ENCODE data around the gene MRPL44.
"Not testable (repeated sequence)": the region's sequence is repeated elsewhere in the genome, so short reads cannot be mapped to it uniquely, and the experiment has no call there.

Gene MRPL44

GRCh38 chr2:223936862-223937326 is 20.4 kb upstream of the MRPL44 start:
- no peak for FAIRE-seq

DNA sequence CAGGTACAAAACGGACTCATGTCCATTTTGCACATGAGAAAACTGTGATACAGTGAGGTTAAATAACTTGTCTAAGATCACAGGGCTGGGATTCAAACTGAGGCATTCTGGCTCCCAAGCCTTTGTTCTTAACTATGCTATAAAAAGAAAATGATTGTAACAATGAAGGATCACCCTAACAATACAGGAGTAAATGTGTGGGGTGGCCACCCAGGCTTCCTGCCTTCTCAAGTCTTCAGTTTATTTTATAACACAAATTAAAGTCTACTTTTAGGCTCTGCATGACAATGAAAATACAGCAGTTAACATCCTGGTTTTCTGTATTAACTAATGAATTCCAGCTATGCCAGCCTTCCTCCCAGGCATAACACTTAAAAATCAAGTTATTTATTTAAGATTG is 19.7 kb upstream of the MRPL44 start:
- FAIRE-seq, result no peak

GRCh38 chr2:223939438-223939837 is 17.8 kb upstream of the MRPL44 start:
- FAIRE-seq, result not testable (repeated sequence)

DNA sequence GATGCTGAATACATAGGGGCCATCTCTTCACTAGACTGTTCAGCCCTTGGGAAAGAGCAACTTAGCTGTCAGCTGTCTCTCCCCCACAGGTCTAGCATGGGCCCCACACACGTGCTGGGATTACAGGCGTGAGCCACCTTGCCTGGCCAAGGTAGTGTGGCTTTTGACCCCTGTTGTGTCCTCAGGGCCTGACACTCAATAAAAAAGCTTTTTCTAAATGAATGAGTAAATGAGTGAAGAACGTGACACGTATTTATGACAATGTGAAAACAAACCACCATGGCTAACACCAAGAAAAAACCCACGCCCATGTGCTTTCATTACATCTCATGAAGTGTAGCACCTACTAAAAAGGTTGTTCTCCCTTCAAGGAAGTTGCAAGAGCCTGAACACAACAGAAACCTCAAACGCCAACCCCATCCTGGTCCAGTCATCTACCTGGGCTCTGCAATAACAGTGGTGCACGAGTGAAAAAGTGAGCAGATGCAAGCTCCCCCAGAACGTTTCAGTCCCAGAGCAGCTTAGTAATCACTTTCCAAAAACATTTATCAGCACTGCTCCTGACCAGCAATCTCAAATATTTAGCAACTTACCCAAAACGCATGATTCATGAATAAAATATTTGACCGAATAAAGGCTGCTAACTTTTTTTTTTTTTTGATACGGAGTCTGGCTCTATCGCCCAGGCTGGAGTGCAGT is 15.5 kb upstream of the MRPL44 start:
- FAIRE-seq, result no peak

DNA sequence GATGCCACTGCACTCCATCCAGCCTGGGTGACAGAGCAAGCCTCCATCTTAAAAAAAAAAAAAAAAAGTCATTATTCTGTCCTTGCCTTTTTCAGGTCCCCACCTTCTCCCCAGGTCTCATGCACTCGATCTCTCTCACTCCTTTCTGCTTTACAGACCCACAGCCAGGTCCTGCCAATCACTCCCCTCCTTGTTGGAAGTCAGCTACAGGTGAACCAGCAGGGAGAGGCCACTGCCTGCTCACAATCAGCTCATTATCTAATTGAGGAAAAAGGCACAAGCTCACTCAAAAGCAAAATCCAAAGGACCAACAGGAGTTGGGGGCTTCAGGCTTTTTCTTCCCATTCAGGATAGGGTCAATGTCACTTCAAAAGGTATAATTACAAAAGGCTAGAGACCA is 14.1 kb upstream of the MRPL44 start:
- no peak for FAIRE-seq

GRCh38 chr2:223943561-223944008 is 13.7 kb upstream of the MRPL44 start:
- no peak for FAIRE-seq

- FAIRE-seq, result no peak
Measured at GRCh38 chr2:223944166-223944702, 13.0 kb upstream of the MRPL44 start.

DNA sequence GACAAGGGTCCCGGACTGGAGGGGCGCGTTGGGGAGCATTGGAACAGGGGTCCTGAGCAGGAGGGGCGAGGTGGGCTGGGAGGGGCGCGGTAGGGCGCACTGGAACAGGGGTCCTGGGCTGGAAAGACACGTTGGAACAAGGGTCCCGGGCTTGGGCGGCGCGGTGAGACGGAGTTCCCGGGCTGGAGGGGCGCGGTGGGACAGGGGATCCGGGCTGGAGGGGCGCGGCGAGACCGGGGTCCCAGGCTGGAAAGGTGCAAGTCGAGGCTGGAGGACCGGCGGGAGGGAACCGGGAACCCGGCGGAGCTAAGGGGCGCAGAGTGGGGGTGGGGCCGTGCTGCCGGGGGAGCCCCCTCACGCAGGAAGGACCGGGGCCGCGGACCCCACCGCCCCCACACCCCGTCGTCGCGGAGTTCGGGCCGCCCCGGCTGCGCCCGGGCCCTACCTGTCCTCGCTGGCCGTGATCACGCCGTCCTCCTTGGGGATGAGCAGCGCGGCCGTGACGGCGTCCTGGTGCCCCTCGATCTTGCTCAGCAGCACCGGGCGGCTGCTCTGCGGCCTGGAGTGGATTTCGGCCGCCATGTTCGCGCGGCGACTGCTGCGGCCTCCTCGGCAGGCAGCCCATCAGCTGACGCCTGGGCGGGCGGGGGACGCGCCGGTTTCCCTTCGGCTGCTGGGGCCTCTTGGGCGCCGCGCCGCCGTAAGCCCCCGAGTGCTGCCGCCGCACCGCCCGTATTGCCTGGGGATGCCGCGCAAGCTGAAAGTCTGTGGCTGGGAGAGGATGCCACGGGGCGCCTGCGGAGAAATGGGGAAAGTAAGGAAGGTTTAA is 12.3 kb upstream of the MRPL44 start, which contains the start of gene WDFY1:
Gene WDFY1, minus strand, starts transcription at position 633 of the 829 bp plus-strand sequence. Its CDS starts 51 bp downstream, at position 582.
- no peak for FAIRE-seq

DNA sequence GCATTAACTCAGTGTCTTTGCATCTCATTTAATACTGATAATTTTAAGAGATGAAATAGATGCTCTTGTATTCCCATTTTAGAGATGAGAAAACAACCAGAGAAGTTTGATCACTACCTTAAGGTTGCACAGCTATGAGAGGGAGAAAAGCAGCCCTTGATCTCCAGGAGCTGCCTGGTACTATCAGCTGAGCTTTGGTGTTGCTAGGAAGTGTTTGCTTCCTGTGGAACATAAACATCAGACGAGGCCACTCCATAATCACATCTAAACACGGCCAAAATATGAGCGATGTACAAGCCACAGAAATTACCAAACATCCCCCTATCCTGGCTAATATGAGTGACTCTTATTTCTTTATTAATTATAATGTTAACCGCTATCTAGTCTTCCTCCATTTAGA is 11.5 kb upstream of the MRPL44 start:
- FAIRE-seq, result no peak

GRCh38 chr2:223947711-223948205 is 9.5 kb upstream of the MRPL44 start:
- FAIRE-seq, result no peak

GRCh38 chr2:223949241-223949840 is 7.9 kb upstream of the MRPL44 start:
- FAIRE-seq, result no peak

DNA sequence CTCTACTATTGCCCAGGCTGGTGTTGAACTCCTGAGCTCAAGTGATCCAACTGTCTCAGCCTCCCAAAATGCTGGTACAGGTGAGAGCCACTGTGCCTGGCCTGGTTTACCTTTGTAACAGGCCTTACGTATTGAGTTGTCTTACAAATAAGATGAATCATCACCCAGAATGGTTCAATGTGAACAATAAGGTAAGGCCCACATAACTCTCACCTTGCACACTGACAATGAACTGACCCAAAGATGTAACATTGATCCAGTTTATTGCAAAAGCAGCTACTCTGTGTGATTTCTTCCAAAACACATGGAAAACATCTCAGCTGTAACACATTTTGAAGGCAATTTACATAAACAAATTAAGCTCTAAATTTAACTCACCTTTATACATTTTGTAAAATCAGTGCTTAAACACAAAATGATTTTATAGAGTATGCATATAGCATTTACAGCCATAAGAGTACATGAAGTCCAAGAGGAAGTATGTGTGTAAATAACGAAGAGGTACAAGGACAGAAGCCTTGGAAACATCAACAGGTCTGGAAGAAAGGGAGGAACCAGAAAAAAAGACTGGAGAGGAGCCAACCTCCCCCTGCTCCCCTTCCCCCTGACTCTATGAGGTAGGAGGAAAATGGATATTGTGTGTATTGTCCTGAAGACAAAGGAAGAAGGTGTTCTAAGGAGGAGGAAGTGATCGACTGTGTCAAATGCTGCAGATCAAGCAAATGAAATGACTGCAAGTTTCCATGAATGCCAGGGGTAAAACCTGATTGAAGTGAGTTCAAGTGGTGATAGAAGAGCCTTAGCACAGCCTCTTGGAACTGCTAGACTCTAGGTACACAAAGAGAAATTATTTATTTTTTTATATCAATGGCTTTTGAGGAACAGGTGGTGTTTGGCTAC is 6.6 kb upstream of the MRPL44 start:
- FAIRE-seq, result no peak

GRCh38 chr2:223952280-223952968 is 4.8 kb upstream of the MRPL44 start:
- FAIRE-seq, result no peak

DNA sequence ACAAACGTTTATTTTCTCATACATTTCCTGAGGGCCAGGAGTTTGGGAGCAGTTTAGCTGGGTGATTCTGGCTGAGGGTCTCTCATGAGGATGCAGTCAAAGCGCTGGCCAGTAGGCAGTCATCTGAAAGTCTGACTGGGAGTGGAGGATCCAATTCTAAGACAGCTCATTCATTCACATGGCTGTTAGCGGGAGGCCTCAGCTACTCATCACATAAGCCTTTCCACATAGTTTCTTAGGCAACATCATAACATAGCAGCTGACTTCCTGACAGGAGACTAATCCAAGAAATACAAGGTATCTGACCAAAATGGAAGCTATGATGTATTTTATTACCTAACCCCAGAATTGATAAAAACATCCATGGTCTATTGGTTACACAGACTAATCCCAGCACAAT is 2.9 kb upstream of the MRPL44 start:
- no peak for FAIRE-seq

DNA sequence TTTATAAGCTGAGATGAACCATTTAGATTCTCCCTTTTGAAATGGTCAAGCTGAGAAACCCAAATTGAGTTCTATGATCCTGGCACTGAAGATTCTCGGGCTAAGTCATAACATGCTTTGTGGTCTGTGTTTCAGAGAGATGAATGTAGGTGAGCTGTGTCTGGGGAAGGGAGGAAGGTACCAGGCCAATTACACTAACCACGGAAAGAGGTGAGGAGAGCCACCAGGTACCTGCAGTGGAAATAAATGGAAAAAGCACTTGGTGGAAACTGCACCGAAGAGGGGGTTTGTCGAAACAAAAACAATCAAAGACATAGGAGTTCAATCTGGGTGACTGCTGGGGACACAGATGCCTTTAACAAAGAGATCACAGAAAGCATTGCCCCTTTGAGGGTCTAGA is 963 bp upstream of the MRPL44 start:
- FAIRE-seq, result no peak

DNA sequence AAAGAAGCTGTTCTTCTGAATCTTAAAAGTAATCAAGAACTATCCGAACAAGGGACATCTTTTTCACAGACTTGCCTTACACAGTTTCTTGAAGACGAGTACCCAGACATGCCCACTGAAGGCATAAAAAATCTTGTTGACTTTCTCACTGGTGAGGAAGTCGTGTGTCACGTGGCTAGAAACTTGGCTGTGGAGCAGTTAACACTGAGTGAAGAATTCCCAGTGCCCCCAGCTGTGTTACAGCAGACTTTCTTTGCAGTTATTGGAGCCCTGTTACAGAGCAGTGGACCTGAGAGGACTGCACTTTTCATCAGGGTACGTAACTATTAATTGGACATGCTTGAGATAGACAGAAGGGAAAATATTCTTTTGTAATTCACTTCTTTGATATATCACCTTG is 2.4 kb downstream of the MRPL44 start:
- no peak for FAIRE-seq

DNA sequence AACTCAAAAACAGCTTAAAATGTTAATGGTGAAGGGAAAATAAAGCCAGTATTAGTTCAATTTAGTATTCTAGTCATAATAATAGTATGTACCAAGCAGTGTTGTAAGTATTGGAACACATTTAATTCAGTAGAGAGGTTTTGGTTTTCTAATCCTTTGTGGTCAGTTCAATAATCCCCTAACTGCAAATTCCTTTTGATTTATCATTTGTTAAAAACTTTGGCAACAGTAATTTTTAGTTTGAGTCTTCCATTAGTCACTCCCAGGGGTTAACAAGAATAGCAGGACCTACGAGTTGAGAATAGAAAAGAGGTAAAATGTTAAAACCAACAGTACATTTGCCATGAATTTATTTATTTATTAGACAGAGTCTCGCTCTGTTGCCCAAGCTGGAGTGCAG is 10.7 kb downstream of the MRPL44 start:
- no peak for FAIRE-seq

- FAIRE-seq, result no peak
Measured at GRCh38 chr2:223969315-223969714, 12.1 kb downstream of the MRPL44 start.

GRCh38 chr2:223969856-223970255 is 12.6 kb downstream of the MRPL44 start:
- no peak for FAIRE-seq

DNA sequence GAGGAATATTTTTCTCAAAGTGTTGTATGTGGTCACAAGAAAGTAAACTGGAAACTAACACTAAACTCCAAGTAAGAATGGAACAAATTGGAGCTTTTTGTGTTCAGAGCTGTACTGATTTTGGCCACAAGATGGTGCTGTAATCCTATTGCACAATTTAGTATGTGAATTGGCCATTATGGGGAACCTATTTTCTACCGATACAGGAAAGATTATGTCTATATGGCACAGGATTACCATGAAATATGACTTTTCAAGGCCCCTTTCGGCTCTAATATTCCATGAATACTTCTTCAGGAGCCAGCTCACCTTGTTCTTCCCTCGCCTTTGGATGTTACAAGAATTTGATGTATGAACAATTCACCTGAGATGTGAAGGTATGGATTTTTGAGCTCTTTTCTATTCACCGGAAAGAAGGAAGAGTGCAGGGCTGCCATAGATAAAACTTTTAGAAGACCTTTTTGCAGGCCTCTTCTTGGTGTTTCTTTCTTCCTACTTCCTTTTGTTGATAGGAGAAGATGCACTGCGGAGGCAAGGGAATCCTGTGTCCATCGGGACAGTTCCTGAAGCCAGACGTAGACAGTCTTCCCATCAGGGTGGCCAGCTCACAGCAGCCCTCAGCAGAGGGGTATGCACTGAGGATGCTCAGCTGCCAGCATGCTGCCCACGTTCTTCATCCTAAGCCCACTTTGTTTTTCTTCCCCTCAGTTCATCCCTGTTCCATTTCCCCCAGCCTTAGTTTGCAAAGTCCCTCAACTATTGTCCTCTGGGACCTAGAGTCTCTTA is 13.3 kb downstream of the MRPL44 start:
- FAIRE-seq, result peak; percentile 99

DNA sequence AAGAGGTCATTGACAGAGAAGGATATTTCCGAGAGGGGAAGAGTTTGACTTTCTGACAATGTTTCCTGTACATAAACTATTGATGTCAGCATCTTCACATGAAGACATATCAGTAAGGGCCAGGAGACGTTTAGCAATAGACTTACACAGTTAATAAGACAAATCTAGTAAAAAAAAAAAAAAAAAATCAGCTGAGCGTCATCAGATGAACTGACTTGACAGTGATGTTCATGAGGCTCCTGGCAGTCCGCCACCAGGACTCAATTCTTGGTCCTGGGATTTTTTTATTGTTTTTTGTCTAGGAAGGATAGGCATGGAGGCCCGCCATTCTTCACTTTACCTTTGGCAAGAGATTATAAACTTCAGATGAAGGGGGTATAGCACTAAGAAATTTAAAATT is 14.5 kb downstream of the MRPL44 start:
- no peak for FAIRE-seq

Measured in G401.6 (cell line).